Measurements from ENCODE around the gene AGAP3. TPM values are rescaled to one million over a fixed set of nuclear protein-coding genes. Genes with fewer than 3 reads are reported as not detected.

Gene AGAP3
- total RNA-seq, 2 donors from 2014 or later = 52.1 to 62.8 TPM

GRCh38 chr7:151114151-151115090 is 28.1 kb downstream of the AGAP3 start:
- ATAC-seq (ENCODE audit: insufficient number of reproducible peaks, low FRiP score, low read depth) (no peak), DNase-seq (ENCODE audit: low spot score) (no peak)
- Histone ChIP-seq H3K27me3 (replicated peaks; ENCODE audit: insufficient read depth) (no peaks in the 10 kb centered on the region), H3K27ac (no peak overlapping the region), H3K4me1 (ENCODE audit: control insufficient read depth in 1 of 2, low read depth in 2 of 2) (peaks cover 0 to 12% of the 10 kb centered on the region in 2 donors), H3K9me3 (no peaks in the 10 kb centered on the region), H3K4me3 (no peak overlapping the region), H3K36me3 (peaks cover 16% of the 10 kb centered on the region)
- TF ChIP-seq, protein P1, sequence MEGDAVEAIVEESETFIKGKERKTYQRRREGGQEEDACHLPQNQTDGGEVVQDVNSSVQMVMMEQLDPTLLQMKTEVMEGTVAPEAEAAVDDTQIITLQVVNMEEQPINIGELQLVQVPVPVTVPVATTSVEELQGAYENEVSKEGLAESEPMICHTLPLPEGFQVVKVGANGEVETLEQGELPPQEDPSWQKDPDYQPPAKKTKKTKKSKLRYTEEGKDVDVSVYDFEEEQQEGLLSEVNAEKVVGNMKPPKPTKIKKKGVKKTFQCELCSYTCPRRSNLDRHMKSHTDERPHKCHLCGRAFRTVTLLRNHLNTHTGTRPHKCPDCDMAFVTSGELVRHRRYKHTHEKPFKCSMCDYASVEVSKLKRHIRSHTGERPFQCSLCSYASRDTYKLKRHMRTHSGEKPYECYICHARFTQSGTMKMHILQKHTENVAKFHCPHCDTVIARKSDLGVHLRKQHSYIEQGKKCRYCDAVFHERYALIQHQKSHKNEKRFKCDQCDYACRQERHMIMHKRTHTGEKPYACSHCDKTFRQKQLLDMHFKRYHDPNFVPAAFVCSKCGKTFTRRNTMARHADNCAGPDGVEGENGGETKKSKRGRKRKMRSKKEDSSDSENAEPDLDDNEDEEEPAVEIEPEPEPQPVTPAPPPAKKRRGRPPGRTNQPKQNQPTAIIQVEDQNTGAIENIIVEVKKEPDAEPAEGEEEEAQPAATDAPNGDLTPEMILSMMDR (IDR thresholded peaks at IDR 0.05) = no peak

- no peak overlapping the region for H3K27ac ChIP-seq
- H3K27me3 ChIP-seq (replicated peaks; ENCODE audit: insufficient read depth) = no peaks in the 10 kb centered on the region
- no peaks in the 10 kb centered on the region for H3K9me3 ChIP-seq
- TF ChIP-seq, protein P1 (IDR thresholded peaks at IDR 0.05) = no peak
- ATAC-seq (ENCODE audit: insufficient number of reproducible peaks, low FRiP score, low read depth) (no peak), DNase-seq (ENCODE audit: low spot score) (no peak)
- H3K36me3 ChIP-seq = peaks cover 24% of the 10 kb centered on the region
- H3K4me1 ChIP-seq (ENCODE audit: control insufficient read depth in 1 of 2, low read depth in 2 of 2) = peaks cover 0 to 12% of the 10 kb centered on the region in 2 donors
- H3K4me3 ChIP-seq = no peak overlapping the region
Observed at GRCh38 chr7:151115121-151115835, 29.0 kb downstream of the AGAP3 start.

DNA sequence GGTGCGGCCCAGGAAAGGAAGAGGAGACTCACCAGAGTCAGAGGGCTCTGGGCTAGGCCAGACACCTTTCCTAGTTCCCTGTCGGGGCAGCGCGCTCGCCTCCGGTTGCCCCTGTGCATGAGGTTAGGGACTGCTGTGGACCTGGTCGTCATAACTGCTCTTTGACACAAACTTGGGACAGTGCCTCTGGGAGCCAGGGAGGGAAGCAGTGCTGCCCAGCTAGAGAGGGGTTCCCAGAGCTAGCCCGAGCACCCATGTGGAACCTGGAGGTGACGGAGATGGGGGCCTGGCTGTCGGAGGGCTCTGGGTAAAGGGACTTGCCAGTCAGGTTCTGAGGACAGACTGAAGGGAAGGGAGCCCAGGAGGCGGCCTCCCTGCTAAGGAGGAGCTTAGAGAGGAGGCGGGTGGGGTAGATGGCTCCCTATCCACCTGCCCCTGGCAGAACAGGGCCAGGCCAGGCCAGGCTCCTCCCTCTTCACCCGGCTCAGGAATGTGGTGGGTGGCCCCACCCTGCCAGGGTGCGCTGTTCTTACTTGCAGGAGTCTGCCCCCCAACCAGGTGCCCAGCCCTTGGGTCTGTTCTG is 29.7 kb downstream of the AGAP3 start:
- Histone ChIP-seq H3K9me3 (no peaks in the 10 kb centered on the region), H3K27ac (no peak overlapping the region), H3K36me3 (peaks cover 29% of the 10 kb centered on the region), H3K4me3 (no peak overlapping the region), H3K27me3 (replicated peaks; ENCODE audit: insufficient read depth) (no peaks in the 10 kb centered on the region), H3K4me1 (ENCODE audit: control insufficient read depth in 1 of 2, low read depth in 2 of 2) (peaks cover 0 to 9% of the 10 kb centered on the region in 2 donors)
- no peak for DNase-seq (ENCODE audit: low spot score)
- no peak for ATAC-seq (ENCODE audit: insufficient number of reproducible peaks, low FRiP score, low read depth)
- TF ChIP-seq, protein P1 (IDR thresholded peaks at IDR 0.05) = no peak

DNA sequence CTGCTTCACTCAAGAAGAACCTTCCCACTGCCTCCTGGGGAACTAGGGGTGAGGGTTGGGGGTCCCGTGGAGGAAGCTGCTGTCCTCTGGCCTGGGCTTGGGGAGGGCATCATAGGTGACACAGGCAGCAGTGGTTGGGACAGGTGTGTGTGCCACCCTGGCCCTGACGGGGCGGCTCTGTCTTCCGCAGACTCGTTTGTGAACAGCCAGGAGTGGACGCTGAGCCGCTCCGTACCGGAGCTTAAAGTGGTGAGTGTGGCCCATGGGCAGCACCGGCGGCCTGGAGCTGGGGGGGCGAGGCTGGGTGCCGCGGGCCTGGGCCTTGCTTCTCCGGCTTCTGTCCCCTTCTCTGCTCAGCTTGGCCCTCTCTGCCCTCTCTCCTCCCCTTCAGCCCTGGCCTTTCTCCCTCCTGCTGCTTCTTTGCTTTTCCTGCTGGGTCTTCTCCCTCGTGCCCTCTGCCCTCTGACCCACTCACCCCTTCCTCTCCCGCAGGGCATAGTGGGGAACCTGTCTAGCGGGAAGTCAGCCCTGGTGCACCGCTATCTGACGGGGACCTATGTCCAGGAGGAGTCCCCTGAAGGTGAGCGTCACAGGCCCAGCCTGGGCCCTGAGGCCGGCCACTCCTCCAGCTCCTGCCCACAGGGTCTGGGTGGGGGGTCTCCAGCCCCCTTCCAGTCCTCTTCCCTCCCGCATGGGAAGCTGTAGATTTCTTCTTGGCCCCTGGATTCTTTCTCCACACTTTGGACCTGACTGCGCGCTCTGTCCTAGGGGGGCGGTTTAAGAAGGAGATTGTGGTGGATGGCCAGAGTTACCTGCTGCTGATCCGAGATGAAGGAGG is 30.5 kb downstream of the AGAP3 start:
- Histone ChIP-seq H3K4me3 (no peak overlapping the region), H3K36me3 (peaks cover 30% of the 10 kb centered on the region), H3K4me1 (ENCODE audit: control insufficient read depth in 1 of 2, low read depth in 2 of 2) (peaks cover 0 to 5% of the 10 kb centered on the region in 2 donors), H3K27ac (no peak overlapping the region), H3K9me3 (no peaks in the 10 kb centered on the region), H3K27me3 (replicated peaks; ENCODE audit: insufficient read depth) (no peaks in the 10 kb centered on the region)
- ATAC-seq (ENCODE audit: insufficient number of reproducible peaks, low FRiP score, low read depth) = no peak
- TF ChIP-seq, protein P1 (IDR thresholded peaks at IDR 0.05) = no peak
- no peak for DNase-seq (ENCODE audit: low spot score)

All from thoracic aorta (tissue), 2 donors.